HEK293 (cell line): Measurements from ENCODE around the gene PAPSS1.
A peak's percentile ranks its signal among the peaks of the same experiment; 100 is the strongest.

Experiments
- EGR2 ChIP-seq: fragments of 450-650 bp; formaldehyde crosslinking; IDR thresholded peaks from 2 replicates; pipeline ENCODE4 v1.5.1; 2016; ENCODE audit warnings: low read depth, missing biosample characterization, missing genetic modification characterization
- FEZF1 ChIP-seq: fragments of 450-650 bp; formaldehyde crosslinking; IDR thresholded peaks from 2 replicates; pipeline ENCODE4 v1.5.1; 2016; ENCODE audit warnings: missing biosample characterization, missing genetic modification characterization
- GLIS1 ChIP-seq: fragments of 450-650 bp; formaldehyde crosslinking; IDR thresholded peaks from 2 replicates; pipeline ENCODE4 v1.5.1; 2016; ENCODE audit warnings: missing biosample characterization, missing genetic modification characterization
- HIC1 ChIP-seq: fragments of 450-650 bp; formaldehyde crosslinking; IDR thresholded peaks from 2 replicates; pipeline ENCODE4 v1.5.1; 2016; ENCODE audit warnings: missing biosample characterization, missing genetic modification characterization
- IKZF3 ChIP-seq: fragments of 450-650 bp; IDR thresholded peaks from 2 replicates; pipeline ENCODE4 v1.5.0; 2018; ENCODE audit warnings: missing biosample characterization, mild to moderate bottlenecking, missing genetic modification characterization, moderate library complexity
- KLF1 ChIP-seq: fragments of 450-650 bp; formaldehyde crosslinking; IDR thresholded peaks from 2 replicates; pipeline ENCODE4 v1.5.1; 2016; ENCODE audit warnings: missing biosample characterization, missing genetic modification characterization
- KLF16 ChIP-seq: fragments of 450-650 bp; formaldehyde crosslinking; IDR thresholded peaks from 2 replicates; pipeline ENCODE4 v1.5.1; 2017; ENCODE audit warnings: missing biosample characterization, missing genetic modification characterization
- PRDM1 ChIP-seq: fragments of 450-650 bp; formaldehyde crosslinking; IDR thresholded peaks from 2 replicates; pipeline ENCODE4; 2016; ENCODE audit warnings: missing biosample characterization, missing genetic modification characterization
- SALL2 ChIP-seq: fragments of 450-650 bp; formaldehyde crosslinking; IDR thresholded peaks from 2 replicates; pipeline ENCODE4 v1.5.0; 2017; ENCODE audit warnings: missing biosample characterization, mild to moderate bottlenecking, missing genetic modification characterization, borderline replicate concordance
- SP7 ChIP-seq: fragments of 450-650 bp; formaldehyde crosslinking; IDR thresholded peaks from 2 replicates; pipeline ENCODE4 v1.5.1; 2016; ENCODE audit warnings: missing biosample characterization, missing genetic modification characterization
- TSHZ1 ChIP-seq: fragments of 450-650 bp; formaldehyde crosslinking; IDR thresholded peaks from 2 replicates; pipeline ENCODE4 v1.5.1; 2016; ENCODE audit warnings: missing biosample characterization, missing genetic modification characterization, borderline replicate concordance
- YY1 ChIP-seq: fragments of 450-650 bp; formaldehyde crosslinking; IDR thresholded peaks from 2 replicates; pipeline ENCODE4 v1.5.1; 2018; ENCODE audit warnings: missing biosample characterization, missing genetic modification characterization
- ZBTB10 ChIP-seq: fragments of 450-650 bp; formaldehyde crosslinking; IDR thresholded peaks from 2 replicates; pipeline ENCODE4 v1.5.1; 2016; ENCODE audit warnings: missing biosample characterization, missing genetic modification characterization
- ZBTB7A ChIP-seq: fragments of 450-650 bp; formaldehyde crosslinking; IDR thresholded peaks from 2 replicates; pipeline ENCODE4 v1.5.1; 2016; ENCODE audit warnings: low read depth, missing biosample characterization, missing genetic modification characterization
- ZBTB8A ChIP-seq: fragments of 450-650 bp; formaldehyde crosslinking; IDR thresholded peaks from 2 replicates; pipeline ENCODE4 v1.5.1; 2016; ENCODE audit warnings: missing biosample characterization, missing genetic modification characterization
- ZEB2 ChIP-seq: fragments of 450-650 bp; formaldehyde crosslinking; IDR thresholded peaks from 2 replicates; pipeline ENCODE4 v1.5.1; 2016; ENCODE audit warnings: missing biosample characterization, missing genetic modification characterization
- ZFP69B ChIP-seq: fragments of 450-650 bp; formaldehyde crosslinking; IDR thresholded peaks from 2 replicates; pipeline ENCODE4 v1.5.1; 2016; ENCODE audit warnings: missing biosample characterization, missing genetic modification characterization
- ZNF146 ChIP-seq: fragments of 450-650 bp; formaldehyde crosslinking; IDR thresholded peaks from 2 replicates; pipeline ENCODE4 v1.5.1; 2016; ENCODE audit warnings: missing biosample characterization, missing genetic modification characterization
- ZNF202 ChIP-seq: fragments of 450-650 bp; formaldehyde crosslinking; IDR thresholded peaks from 2 replicates; pipeline ENCODE4 v1.5.1; 2016; ENCODE audit warnings: missing biosample characterization, missing genetic modification characterization, borderline replicate concordance
- ZNF214 ChIP-seq: fragments of 450-650 bp; formaldehyde crosslinking; IDR thresholded peaks from 2 replicates; pipeline ENCODE4 v1.5.1; 2017; ENCODE audit warnings: missing biosample characterization, mild to moderate bottlenecking, missing genetic modification characterization, borderline replicate concordance
- ZNF248 ChIP-seq: fragments of 450-650 bp; formaldehyde crosslinking; IDR thresholded peaks from 2 replicates; pipeline ENCODE4 v1.5.1; 2017; ENCODE audit warnings: missing biosample characterization, missing genetic modification characterization
- ZNF26 ChIP-seq: fragments of 450-650 bp; formaldehyde crosslinking; IDR thresholded peaks from 2 replicates; pipeline ENCODE4 v1.5.1; 2016; ENCODE audit warnings: missing biosample characterization, missing genetic modification characterization
- ZNF292 ChIP-seq: fragments of 450-650 bp; formaldehyde crosslinking; IDR thresholded peaks from 2 replicates; pipeline ENCODE4 v1.5.1; 2016; ENCODE audit warnings: low read depth, missing biosample characterization, missing genetic modification characterization, borderline replicate concordance
- ZNF366 ChIP-seq: fragments of 450-650 bp; formaldehyde crosslinking; conservative IDR thresholded peaks from 2 replicates; pipeline ENCODE4 v1.5.1; 2016; ENCODE audit warnings: missing biosample characterization, missing genetic modification characterization
- ZNF391 ChIP-seq: fragments of 450-650 bp; formaldehyde crosslinking; IDR thresholded peaks from 2 replicates; pipeline ENCODE4 v1.5.1; 2016; ENCODE audit warnings: low read depth, missing biosample characterization, missing genetic modification characterization, borderline replicate concordance
- ZNF501 ChIP-seq: fragments of 450-650 bp; formaldehyde crosslinking; IDR thresholded peaks from 2 replicates; pipeline ENCODE4 v1.5.1; 2016; ENCODE audit warnings: missing biosample characterization, missing genetic modification characterization
- ZNF555 ChIP-seq: fragments of 450-650 bp; formaldehyde crosslinking; conservative IDR thresholded peaks from 2 replicates; pipeline ENCODE4 v1.5.1; 2017; ENCODE audit warnings: missing biosample characterization, mild to moderate bottlenecking, missing genetic modification characterization, inconsistent platforms
- ZNF596 ChIP-seq: fragments of 450-650 bp; IDR thresholded peaks from 2 replicates; pipeline ENCODE4 v1.5.0; 2018; ENCODE audit warnings: missing biosample characterization, mild to moderate bottlenecking, missing genetic modification characterization, moderate library complexity
- ZNF621 ChIP-seq: fragments of 450-650 bp; formaldehyde crosslinking; IDR thresholded peaks from 2 replicates; pipeline ENCODE4 v1.5.1; 2017; ENCODE audit warnings: missing biosample characterization, missing genetic modification characterization
- ZNF768 ChIP-seq: fragments of 450-650 bp; formaldehyde crosslinking; IDR thresholded peaks from 2 replicates; pipeline ENCODE4 v1.5.1; 2018; ENCODE audit warnings: missing biosample characterization, mild to moderate bottlenecking, missing genetic modification characterization
- ZNF830 ChIP-seq: fragments of 450-650 bp; IDR thresholded peaks from 2 replicates; pipeline ENCODE4 v1.5.0; 2018; ENCODE audit warnings: missing biosample characterization, missing genetic modification characterization, low read depth, mild to moderate bottlenecking, moderate library complexity
- ZNF843 ChIP-seq: fragments of 450-650 bp; formaldehyde crosslinking; IDR thresholded peaks from 2 replicates; pipeline ENCODE4 v1.5.1; 2016; ENCODE audit warnings: missing biosample characterization, missing genetic modification characterization

PAPSS1 gene

GRCh38 chr4:107654694-107655093 is 65.3 kb downstream of the PAPSS1 start (continued):
- peak; percentile 89; the same call in 1 of the 2 replicates for TF ChIP-seq ZNF391 (tag by site-specific recombination)
- peak; percentile 27; the same call in 1 of the 2 replicates for TF ChIP-seq EGR2 (tag by site-specific recombination)
- peak; percentile 80 for TF ChIP-seq IKZF3
- TF ChIP-seq PRDM1, result peak; percentile 87
- no peak for TF ChIP-seq ZNF214 (tag by site-specific recombination)
- no peak for TF ChIP-seq ZNF292 (tag by site-specific recombination)
- no peak for TF ChIP-seq ZNF202 (tag by site-specific recombination)
- peak; percentile 86 for TF ChIP-seq SP7 (tag by site-specific recombination)
- no peak for TF ChIP-seq ZNF26 (tag by site-specific recombination)
- no peak for TF ChIP-seq ZBTB10 (tag by site-specific recombination)
- peak; percentile 95 for TF ChIP-seq FEZF1 (tag by site-specific recombination)
- 0 out of 2 replicates have a peak, but pooled peaks have one; percentile 62 for TF ChIP-seq ZNF501 (tag by site-specific recombination)
- peak; percentile 62 for TF ChIP-seq ZNF596 (tag by site-specific recombination)
- peak; percentile 54; the same call in 1 of the 2 replicates for TF ChIP-seq HIC1 (tag by site-specific recombination)
- TF ChIP-seq ZNF621 (tag by site-specific recombination), result no peak
- no peak for TF ChIP-seq ZNF830 (tag by site-specific recombination)
- peak; percentile 97 for TF ChIP-seq ZNF843 (tag by site-specific recombination)
- TF ChIP-seq KLF16 (tag by site-specific recombination), result peak; percentile 40; the same call in 1 of the 2 replicates
- TF ChIP-seq ZBTB8A (tag by site-specific recombination), result peak; percentile 33; the same call in 1 of the 2 replicates
- TF ChIP-seq ZNF768 (tag by site-specific recombination), result no peak
- no peak for TF ChIP-seq KLF1
- TF ChIP-seq ZNF366 (tag by site-specific recombination), result 0 out of 2 replicates have a peak, but pooled peaks have one; percentile 30
- TF ChIP-seq SALL2 (tag by site-specific recombination), result no peak
- TF ChIP-seq ZFP69B (tag by site-specific recombination), result 0 out of 2 replicates have a peak, but pooled peaks have one; percentile 24
- peak; percentile 69; the same call in 1 of the 2 replicates for TF ChIP-seq TSHZ1 (tag by site-specific recombination)
- no peak for TF ChIP-seq ZBTB7A (tag by site-specific recombination)
- 0 out of 2 replicates have a peak, but pooled peaks have one; percentile 39 for TF ChIP-seq YY1 (tag by site-specific recombination)
- peak; percentile 95 for TF ChIP-seq GLIS1
- TF ChIP-seq ZEB2 (tag by site-specific recombination), result peak; percentile 47; the same call in 1 of the 2 replicates
- no peak for TF ChIP-seq ZNF555 (tag by site-specific recombination)
- TF ChIP-seq ZNF146 (tag by site-specific recombination), result no peak
- TF ChIP-seq ZNF248 (tag by site-specific recombination), result no peak
